Measurements from ENCODE around the gene LAMB4. TPM values are rescaled to one million over a fixed set of nuclear protein-coding genes. Genes with fewer than 3 reads are reported as not detected.

The LAMB4 gene
- total RNA-seq, 4 donors from 2014 or later, result 2.0 to 28.2 (median 8.8) TPM

GRCh38 chr7:107989618-107990373 is 140.4 kb downstream of the LAMB4 start:
- Histone ChIP-seq H3K9me3 (no peaks in the 10 kb centered on the region), H3K4me1 (peaks cover 0 to 17% (median 0%) of the 10 kb centered on the region in 3 donors), H3K36me3 (peaks cover 0 to 63% (median 0%) of the 10 kb centered on the region in 3 donors), H3K4me3 (no peak overlapping the region), H3K27ac (peak overlapping the region in 2 of 4 donors; percentile 5 to 47), H3K27me3 (no peaks in the 10 kb centered on the region)
- intact Hi-C loops (cut with DNase I), result no loop called here
- WGBS, 2 donors, result 58 to 65% methylated on average over 7 to 8 of the region's 9 CpGs
- DNase-seq, result no peak
- TF ChIP-seq CTCF (IDR thresholded peaks at IDR 0.05) (no peak), POLR2A (IDR thresholded peaks at IDR 0.05) (no peak)

GRCh38 chr7:107982918-107983389 is 147.2 kb downstream of the LAMB4 start:
- intact Hi-C loops (cut with DNase I), result no loop called here
- Histone ChIP-seq H3K4me1 (peaks cover 0 to 46% (median 5%) of the 10 kb centered on the region in 3 donors), H3K27me3 (no peaks in the 10 kb centered on the region), H3K36me3 (peaks cover 0 to 74% (median 0%) of the 10 kb centered on the region in 3 donors), H3K4me3 (no peak overlapping the region), H3K27ac (peak overlapping the region in 3 of 4 donors; percentile 34 to 70 (median 57)), H3K9me3 (no peaks in the 10 kb centered on the region)
- TF ChIP-seq CTCF (IDR thresholded peaks at IDR 0.05), result peak in 3 of 6 experiments; percentile 20 to 38 (median 21)
- TF ChIP-seq POLR2A (IDR thresholded peaks at IDR 0.05), result no peak
- WGBS, 2 donors, result 25 to 46% methylated on average over 2 of the region's 2 CpGs
- DNase-seq, result no peak

- H3K27ac ChIP-seq, result peak overlapping the region in 3 of 4 donors; percentile 34 to 70 (median 57)
- TF ChIP-seq POLR2A (IDR thresholded peaks at IDR 0.05) (no peak), CTCF (IDR thresholded peaks at IDR 0.05) (no peak)
- peaks cover 0 to 77% (median 0%) of the 10 kb centered on the region in 3 donors for H3K36me3 ChIP-seq
- no peaks in the 10 kb centered on the region for H3K27me3 ChIP-seq
- WGBS, 2 donors, result 67 to 75% methylated on average over 9 of the region's 9 CpGs
- no peak for DNase-seq
- H3K4me3 ChIP-seq, result no peak overlapping the region
- H3K9me3 ChIP-seq, result no peaks in the 10 kb centered on the region
- peaks cover 0 to 49% (median 5%) of the 10 kb centered on the region in 3 donors for H3K4me1 ChIP-seq
- intact Hi-C loops (cut with DNase I), result no loop called here
Measured at GRCh38 chr7:107982042-107982840, 147.9 kb downstream of the LAMB4 start.

DNA sequence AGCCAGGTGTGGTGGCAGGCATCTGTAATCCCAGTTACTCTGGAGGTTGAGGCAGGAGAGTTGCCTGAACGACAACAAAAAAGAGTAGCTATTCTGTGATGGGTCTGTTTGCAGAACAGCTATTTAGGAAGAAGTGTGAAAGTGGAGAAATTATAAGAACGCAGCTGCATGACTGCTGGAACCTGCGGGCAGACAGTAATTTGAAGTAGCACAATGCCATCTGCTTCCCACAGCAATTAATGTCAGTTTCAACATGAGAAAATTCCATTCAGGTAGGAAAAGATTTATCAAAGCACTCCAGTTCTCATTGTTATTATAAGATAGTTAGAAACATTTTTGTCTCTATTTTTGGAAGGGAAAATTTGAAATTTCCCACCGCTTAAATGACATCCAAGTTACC is 148.7 kb downstream of the LAMB4 start:
- Histone ChIP-seq H3K27me3 (no peaks in the 10 kb centered on the region), H3K27ac (peak overlapping the region in 1 of 4 donors; percentile 70), H3K4me1 (peaks cover 0 to 49% (median 5%) of the 10 kb centered on the region in 3 donors), H3K4me3 (no peak overlapping the region), H3K36me3 (peaks cover 0 to 78% (median 0%) of the 10 kb centered on the region in 3 donors), H3K9me3 (no peaks in the 10 kb centered on the region)
- intact Hi-C loops (cut with DNase I), result no loop called here
- 61 to 81% methylated on average over 4 of the region's 4 CpGs for WGBS, 2 donors
- TF ChIP-seq POLR2A (IDR thresholded peaks at IDR 0.05) (no peak), CTCF (IDR thresholded peaks at IDR 0.05) (no peak)
- no peak for DNase-seq
